ENCODE results near the gene MPG. TPM values are rescaled to one million over a fixed set of nuclear protein-coding genes. Genes with fewer than 3 reads are reported as not detected.

The MPG gene
- total RNA-seq, 1 donor from 2014 or later: 40.4 TPM

- no peak for DNase-seq
These were observed 11.5 kb upstream of the MPG start for GRCh38 chr16:66309-67182.

DNA sequence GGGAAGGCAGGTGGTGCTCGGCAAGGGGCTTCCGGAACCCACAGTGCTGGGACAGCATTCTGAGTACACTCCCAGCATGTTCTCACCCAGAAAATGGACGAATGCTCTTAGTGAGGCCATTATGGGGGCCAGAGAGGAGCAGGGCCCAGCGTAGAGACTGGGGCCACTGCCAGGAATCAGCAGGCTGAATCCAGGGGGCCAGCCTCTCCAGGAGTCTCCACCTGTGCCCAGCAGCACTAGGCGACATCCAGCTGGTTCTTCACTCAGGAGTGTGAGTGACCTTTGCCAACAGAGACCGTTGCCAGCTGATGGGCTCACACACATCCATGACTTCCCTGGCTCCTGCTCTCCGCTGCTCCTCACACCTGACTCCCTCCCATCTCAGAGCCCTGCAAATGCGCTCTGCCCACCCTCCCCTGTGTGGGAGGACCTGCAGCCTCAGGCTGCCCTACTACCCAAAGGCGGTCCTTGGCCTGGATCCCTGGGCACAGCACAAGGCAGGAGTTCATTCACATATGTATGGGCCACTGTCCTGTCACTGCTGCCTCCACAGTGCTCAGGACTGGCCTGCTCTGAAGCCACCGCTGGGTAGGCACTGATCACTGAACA, 10.7 kb upstream of the MPG start:
- no peak for DNase-seq

DNA sequence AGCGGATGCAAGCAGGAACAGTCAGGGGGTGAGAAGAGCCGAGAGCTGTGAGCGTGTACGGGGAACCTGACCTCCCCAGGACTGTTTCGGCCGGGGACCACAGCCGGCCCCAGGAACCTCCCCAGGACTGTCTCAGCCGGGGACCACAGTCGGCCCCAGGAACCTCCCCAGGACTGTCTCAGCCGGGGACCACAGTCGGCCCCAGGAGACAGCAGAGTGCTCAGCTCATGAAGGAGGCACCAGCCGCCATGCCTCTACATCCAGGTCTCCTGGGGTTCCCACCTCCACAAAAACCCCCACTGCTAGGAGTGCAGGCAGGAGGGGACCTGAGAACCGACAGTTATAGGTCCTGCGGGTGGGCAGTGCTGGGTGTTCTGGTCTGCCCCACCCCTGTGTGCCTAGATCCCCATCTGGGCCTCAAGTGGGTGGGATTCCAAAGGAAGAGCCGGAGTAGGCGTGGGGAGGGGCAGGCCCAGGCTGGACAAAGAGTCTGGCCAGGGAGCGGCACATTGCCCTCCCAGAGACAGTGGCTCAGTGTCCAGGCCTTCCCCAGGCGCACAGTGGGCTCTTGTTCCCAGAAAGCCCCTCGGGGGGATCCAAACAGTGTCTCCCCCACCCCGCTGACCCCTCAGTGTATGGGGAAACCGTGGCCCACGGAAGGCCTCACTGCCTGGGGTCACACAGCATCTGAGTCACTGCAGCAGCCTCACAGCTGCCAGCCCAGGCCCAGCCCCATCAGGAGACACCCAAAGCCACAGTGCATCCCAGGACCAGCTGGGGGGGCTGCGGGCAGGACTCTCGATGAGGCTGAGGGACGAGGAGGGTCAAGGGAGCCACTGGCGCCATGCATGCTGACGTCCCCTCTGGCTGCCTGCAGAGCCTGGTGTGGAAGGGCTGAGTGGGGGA, 9.9 kb upstream of the MPG start:
- DNase-seq: no peak

- no peak for DNase-seq
These were observed 8.8 kb upstream of the MPG start for GRCh38 chr16:69181-69580.

DNA sequence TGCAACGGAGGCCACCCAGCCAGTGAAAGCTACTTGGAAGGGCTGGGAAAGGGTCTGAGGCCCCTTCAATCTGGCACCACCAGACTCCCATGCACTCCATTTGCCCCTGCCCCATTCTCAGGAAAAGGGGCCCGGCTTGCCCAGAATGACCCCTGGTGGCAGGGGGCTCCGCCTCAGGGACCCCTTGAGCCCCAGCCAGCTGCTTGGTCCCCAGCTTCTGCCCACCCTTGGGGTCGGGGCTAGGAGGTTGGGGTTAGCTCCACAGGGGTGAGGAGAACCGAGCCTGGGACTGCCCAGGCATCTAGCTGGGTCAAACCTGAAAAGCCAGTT, 6.8 kb upstream of the MPG start:
- no peak for DNase-seq

GRCh38 chr16:71540-72401, 6.3 kb upstream of the MPG start:
- DNase-seq: peak; percentile 79

DNA sequence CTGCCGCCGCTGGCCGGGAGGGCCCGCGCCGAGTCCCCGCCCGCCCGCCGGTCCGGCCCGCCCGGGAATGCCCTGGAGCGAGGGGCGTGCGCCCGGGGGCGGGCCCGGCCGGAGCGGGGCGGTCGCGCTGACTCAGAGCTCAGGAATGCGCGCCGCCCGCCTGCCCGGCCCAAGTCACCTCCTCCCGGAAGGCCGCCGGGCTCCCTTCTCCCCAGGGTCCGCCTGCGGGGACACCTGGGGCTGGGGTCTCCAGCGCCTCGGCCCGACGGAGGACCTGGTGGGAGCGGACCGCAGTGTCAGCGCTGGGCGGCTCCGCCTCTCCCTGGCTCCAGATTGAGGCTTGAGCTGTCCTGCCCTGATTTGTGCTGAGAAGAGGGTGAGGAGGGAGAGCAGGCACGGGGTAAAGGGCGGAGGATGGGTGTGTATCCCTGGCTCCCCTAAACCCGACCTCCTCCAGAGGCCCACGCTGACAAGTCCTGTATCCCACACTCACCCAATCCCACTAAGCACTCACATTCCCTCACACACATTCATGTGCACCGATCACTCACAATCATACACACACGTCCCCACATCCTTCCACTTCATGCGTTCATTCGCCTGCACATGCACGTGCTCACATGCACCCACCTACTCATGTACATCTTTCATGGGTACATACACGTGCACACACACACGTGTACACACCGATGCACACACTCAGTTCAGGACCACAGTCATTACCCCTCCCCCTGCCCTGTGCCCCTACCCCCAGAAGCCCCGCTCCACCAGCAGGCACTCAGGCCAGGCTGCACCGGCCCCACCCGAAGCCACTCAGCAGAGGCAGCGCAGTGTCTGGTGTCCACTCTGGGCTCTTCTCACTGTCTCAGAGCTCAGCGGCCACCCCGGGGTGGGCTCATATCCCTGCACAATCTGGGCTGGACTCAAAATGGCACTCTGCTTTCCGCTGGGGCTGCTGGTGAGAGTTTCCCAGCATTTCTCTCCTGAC, 5.2 kb upstream of the MPG start, which contains the start of gene RHBDF1:
Gene RHBDF1 (minus strand): TSS at position 71 of the 988 bp plus-strand sequence. CDS start 7,616 bp downstream, outside the sequence.
- DNase-seq: peak; percentile 49

DNA sequence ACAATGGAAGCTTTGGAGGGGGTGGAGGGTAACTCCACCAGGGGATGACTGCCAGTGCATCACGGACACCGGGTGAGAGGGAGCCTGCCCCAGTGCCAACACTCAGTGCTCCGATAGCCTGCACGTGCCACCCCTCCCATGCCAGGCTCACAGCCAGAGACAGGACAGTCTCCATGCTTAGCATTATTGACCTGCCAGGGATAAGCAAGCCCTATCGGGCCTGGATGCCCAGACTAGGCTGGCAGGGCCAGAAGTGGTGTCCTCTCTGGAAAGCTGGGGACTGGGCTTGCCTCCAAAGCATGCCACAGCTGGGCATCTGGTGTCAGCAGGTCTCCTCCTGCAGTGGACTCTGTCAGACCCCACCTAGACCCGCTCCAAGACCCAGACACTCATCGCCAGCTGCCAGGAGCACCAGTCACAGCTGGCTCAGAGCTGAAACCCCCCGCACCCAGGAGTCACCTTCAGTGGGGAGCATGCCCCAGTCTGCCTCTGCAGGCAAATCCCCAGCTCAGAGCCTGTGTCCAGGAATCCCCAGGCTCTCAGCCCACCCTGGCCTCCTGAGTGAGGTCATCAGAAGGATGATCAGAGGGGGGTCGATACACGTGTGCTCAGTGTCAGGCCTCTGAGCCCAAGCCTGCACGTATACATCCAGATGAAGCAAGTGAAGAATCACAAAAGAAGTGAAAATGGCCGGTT, 3.8 kb upstream of the MPG start:
- no peak for DNase-seq

DNA sequence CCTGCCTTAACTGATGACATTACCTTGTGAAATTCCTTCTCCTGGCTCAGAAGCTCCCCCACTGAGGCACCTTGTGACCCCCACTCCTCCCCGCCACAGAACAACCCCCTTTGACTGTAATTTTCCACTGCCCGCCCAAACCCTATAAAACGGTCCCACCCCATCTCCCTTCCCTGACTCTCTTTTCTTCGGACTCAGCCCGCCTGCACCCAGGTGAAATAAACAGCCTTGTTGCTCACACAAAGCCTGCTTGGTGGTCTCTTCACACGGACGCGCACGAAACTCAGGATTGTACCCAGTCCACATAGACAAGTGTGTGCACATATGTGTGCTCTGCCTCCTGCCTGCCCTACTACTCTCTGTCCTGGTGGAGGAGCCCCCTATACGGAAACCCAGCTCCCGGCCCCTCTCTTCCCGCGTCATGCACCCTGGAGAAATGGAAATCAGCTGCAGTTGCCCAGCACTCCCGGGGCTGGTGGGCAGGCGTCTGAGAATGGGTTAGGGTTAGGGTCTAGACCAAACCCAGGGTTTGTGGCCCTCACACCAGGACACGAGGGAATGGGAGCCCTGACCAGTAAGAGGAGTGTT, 3.2 kb upstream of the MPG start:
- DNase-seq: no peak

DNA sequence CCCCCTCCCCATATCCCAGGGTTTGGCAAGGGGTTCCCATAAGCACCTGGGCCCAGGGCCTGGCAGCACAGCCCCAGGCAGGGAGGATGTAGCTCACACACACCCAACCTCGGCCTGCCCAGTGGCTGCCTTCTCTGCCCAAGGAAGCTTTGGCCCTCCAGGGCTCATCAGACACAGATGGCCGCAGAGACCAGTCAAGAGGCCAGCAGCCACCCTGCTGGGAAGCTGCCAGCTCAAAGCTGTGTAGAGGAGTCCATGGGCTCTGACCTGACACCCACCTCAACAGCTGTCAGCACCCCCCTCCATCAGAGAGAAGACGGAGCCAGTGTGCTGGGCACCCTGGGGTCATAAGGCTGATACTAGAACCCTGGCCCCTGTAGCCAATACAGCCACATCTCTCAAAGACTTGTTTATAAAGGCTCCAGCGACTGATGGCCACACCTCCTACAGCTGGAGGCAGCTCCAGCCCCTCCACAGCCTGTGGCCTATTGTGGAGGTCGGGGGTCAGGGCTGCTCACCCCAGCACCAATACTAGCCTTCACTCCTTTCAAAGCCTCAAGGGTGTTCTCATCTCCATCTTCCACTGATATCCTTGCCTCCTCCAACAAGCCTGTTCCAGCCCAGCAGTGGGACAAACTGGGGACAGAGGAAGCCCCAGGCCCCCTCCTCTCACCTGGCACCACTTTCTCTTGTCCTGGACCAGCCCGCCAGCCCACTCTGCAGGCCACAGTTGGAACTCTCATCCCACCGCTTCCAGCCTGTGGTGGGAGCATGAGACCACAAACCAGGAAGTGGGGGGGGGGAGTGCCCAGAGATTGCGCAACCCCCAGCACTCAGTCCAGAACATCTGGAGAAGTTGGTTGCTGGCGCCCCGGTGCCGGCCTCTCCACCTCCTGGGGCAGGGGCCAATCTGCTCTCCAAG, 2.2 kb upstream of the MPG start:
- peak; percentile 61 for DNase-seq

- peak; percentile 49 for DNase-seq
These were observed 1.3 kb upstream of the MPG start for GRCh38 chr16:76535-77272.

DNA sequence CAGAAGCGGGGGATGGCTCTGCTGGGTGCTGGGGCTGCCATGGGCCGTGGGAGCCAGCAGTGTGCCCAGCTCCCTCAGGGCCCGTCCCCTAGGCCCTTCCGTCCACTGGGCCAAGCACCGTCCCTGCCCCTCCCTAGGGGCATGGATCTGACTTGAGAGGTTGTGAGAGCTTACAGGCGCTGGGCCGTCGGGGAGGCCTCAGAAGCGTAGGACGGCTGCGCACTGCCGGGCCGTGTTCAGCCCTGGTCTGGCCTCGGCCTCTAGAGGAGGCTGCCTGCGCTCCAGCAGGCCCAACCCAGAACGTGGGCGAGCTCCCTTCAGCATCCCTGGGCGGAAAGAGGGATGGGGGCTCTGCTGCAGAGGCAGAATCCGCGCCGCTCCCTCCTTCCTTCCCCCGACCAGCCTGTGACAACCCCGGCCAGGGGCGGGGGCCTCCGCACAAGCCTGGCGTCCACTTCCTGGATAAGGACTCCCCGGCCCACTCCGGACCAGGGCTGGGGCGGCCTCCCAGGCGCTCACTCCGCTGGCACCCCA, 685 bp upstream of the MPG start:
- DNase-seq: peak; percentile 15

GRCh38 chr16:78444-79150, 572 bp downstream of the MPG start:
- no peak for DNase-seq

DNA sequence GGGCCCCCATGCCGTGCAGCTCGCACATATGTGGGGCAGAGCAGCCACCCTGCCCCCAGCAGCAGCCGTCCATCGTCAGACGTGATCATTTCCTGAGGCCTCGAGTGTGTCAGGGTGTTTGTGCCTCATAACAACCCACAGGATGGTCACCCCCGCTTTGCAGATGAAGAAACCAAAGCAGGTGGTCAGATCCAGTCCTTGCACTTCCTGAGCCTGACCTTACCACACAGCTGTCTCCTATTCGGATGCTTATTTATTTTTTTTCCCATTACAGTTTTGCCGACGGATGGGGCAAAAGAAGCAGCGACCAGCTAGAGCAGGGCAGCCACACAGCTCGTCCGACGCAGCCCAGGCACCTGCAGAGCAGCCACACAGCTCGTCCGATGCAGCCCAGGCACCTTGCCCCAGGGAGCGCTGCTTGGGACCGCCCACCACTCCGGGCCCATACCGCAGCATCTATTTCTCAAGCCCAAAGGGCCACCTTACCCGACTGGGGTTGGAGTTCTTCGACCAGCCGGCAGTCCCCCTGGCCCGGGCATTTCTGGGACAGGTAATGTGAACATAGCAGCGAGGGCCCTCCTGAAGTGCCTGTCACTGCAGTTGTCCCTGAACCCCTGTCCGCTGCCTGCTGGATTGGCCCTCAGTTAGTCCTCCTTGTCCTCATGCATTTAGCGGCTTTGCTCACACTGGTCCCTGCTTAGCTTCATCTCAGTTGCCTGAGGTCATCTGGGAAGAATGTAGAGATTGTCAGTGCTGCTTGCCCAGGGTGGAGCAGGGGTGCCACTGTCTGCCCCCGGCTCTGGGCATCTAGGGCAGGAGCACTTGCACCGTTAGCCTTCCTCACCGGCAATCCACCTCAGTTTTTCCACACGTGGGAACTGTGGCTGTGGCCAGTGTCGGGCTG, 1.4 kb downstream of the MPG start:
- DNase-seq: no peak

DNA sequence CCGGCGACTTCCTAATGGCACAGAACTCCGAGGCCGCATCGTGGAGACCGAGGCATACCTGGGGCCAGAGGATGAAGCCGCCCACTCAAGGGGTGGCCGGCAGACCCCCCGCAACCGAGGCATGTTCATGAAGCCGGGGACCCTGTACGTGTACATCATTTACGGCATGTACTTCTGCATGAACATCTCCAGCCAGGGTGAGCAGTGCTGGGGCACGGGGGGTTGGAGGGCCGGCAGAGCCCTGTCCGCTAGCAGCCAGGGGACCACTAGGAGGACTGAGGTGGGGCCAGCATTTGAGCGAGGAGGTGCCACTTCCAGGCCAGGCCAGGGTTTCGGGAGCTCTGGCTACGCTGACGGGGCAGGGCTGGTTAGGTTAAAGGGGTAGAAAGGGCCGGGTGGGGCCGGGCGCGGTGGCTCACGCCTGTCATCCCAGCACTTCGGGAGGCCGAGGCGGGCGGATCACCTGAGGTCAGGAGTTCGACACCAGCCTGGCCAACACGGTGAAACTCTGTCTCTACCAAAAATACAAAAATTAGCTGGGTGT, 5.1 kb downstream of the MPG start:
- DNase-seq: no peak

All from skin of body (tissue), 2 donors.